ENCODE data around the gene ALDH5A1.

ALDH5A1 gene

GRCh38 chr6:24522228-24523176 is 27.7 kb downstream of the ALDH5A1 start:
- DNase-seq (ENCODE audit: low read depth in 2 of 2, low spot score in 1 of 2): no peak

GRCh38 chr6:24524329-24524728 is 29.6 kb downstream of the ALDH5A1 start:
- no peak for DNase-seq (ENCODE audit: low read depth in 2 of 2, low spot score in 1 of 2)

- DNase-seq (ENCODE audit: low read depth in 2 of 2, low spot score in 1 of 2): no peak
Measured at GRCh38 chr6:24524805-24525204, 30.0 kb downstream of the ALDH5A1 start.

- DNase-seq (ENCODE audit: low read depth in 2 of 2, low spot score in 1 of 2): no peak
Measured at GRCh38 chr6:24529985-24530384, 35.2 kb downstream of the ALDH5A1 start.

- DNase-seq (ENCODE audit: low read depth in 2 of 2, low spot score in 1 of 2): no peak
Measured at GRCh38 chr6:24534329-24534728, 39.6 kb downstream of the ALDH5A1 start.

- no peak for DNase-seq (ENCODE audit: low read depth in 2 of 2, low spot score in 1 of 2)
Measured at GRCh38 chr6:24535210-24535609, 40.4 kb downstream of the ALDH5A1 start.

GRCh38 chr6:24536466-24536865 is 41.7 kb downstream of the ALDH5A1 start:
- DNase-seq (ENCODE audit: low read depth in 2 of 2, low spot score in 1 of 2): no peak

GRCh38 chr6:24537082-24537699 is 42.4 kb downstream of the ALDH5A1 start:
- no peak for DNase-seq (ENCODE audit: low read depth in 2 of 2, low spot score in 1 of 2)

GRCh38 chr6:24537771-24538385 is 43.1 kb downstream of the ALDH5A1 start:
- DNase-seq (ENCODE audit: low read depth in 2 of 2, low spot score in 1 of 2): no peak

- DNase-seq (ENCODE audit: low read depth in 2 of 2, low spot score in 1 of 2): no peak
Measured at GRCh38 chr6:24539416-24539815, 44.6 kb downstream of the ALDH5A1 start.

GRCh38 chr6:24540197-24540596 is 45.4 kb downstream of the ALDH5A1 start:
- DNase-seq (ENCODE audit: low read depth in 2 of 2, low spot score in 1 of 2): no peak

- DNase-seq (ENCODE audit: low read depth in 2 of 2, low spot score in 1 of 2): no peak
Measured at GRCh38 chr6:24543683-24544082, 48.9 kb downstream of the ALDH5A1 start.

- DNase-seq (ENCODE audit: low read depth in 2 of 2, low spot score in 1 of 2): no peak
Measured at GRCh38 chr6:24545183-24545582, 50.4 kb downstream of the ALDH5A1 start.

- no peak for DNase-seq (ENCODE audit: low read depth in 2 of 2, low spot score in 1 of 2)
Measured at GRCh38 chr6:24545691-24546090, 50.9 kb downstream of the ALDH5A1 start.

GRCh38 chr6:24546439-24546838 is 51.7 kb downstream of the ALDH5A1 start:
- no peak for DNase-seq (ENCODE audit: low read depth in 2 of 2, low spot score in 1 of 2)

- no peak for DNase-seq (ENCODE audit: low read depth in 2 of 2, low spot score in 1 of 2)
Measured at GRCh38 chr6:24547243-24547642, 52.5 kb downstream of the ALDH5A1 start.

- no peak for DNase-seq (ENCODE audit: low read depth in 2 of 2, low spot score in 1 of 2)
Measured at GRCh38 chr6:24549158-24549557, 54.4 kb downstream of the ALDH5A1 start.

GRCh38 chr6:24549674-24550353 is 55.0 kb downstream of the ALDH5A1 start:
- DNase-seq (ENCODE audit: low read depth in 2 of 2, low spot score in 1 of 2): no peak

GRCh38 chr6:24551139-24551538 is 56.4 kb downstream of the ALDH5A1 start:
- DNase-seq (ENCODE audit: low read depth in 2 of 2, low spot score in 1 of 2): no peak

- DNase-seq (ENCODE audit: low read depth in 2 of 2, low spot score in 1 of 2): no peak
Measured at GRCh38 chr6:24554474-24554873, 59.7 kb downstream of the ALDH5A1 start.

- no peak for DNase-seq (ENCODE audit: low read depth in 2 of 2, low spot score in 1 of 2)
Measured at GRCh38 chr6:24558516-24558915, 63.7 kb downstream of the ALDH5A1 start.
